Ovary (tissue), 3 donors: Measurements from ENCODE around the gene STK33.

Experiments used
- CTCF ChIP-seq, 3 donors: fragments of 450-650 bp in 2 of 3; fragments of 200-600 bp in 1 of 3; IDR thresholded peaks; one replicate each; pipeline versions ENCODE4 v1.5.1 to v1.8.0; 2016 to 2022; ENCODE audit warnings: antibody characterized with exemption in 3 of 3, mild to moderate bottlenecking in 1 of 3
- EP300 ChIP-seq: sonication (generic); formaldehyde crosslinking; IDR thresholded peaks from one replicate; pipeline ENCODE4 v1.6.1; 2017; ENCODE audit warnings: antibody characterized with exemption
- POLR2A ChIP-seq: fragments of 450-650 bp; IDR thresholded peaks from one replicate; pipeline ENCODE4 v1.6.1; 2017; ENCODE audit warnings: antibody characterized with exemption, mild to moderate bottlenecking, moderate library complexity
- donor health status: DM: no; HTN: no; CAD: no.

DNA sequence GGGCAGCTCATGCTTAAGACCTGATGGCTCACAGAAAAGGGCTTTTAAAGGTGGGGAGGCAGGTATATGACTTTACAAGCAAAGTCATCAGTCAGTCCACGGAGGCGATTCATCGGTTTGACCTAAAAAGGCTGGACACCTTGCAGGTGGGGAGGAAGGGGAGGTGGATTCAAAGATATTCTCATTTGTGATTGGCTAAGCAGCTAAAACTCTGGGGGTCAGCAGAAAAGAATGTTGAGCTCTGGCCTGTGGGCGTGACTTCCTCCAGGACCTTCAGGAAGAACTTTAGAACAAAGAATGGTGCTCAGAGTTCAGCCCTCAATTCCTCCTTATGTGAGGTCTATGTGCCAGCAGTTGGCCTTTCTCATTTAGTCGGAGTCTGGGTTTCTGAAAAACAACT, 252.0 kb downstream of the STK33 start:
- TF ChIP-seq POLR2A (no peak), CTCF (IDR thresholded peaks at IDR 0.05) (no peak), EP300 (no peak)
